Activated CD4-positive, alpha-beta T cell treated with anti-CD3 and anti-CD28 coated beads, Interleukin-2, amount 50 U/mL, for 24 hours (primary cell): ENCODE data around the gene KRT16.
A peak's percentile ranks its signal among the peaks of the same experiment; 100 is the strongest.
"Not testable (repeated sequence)": the region's sequence is repeated elsewhere in the genome, so short reads cannot be mapped to it uniquely, and the experiment has no call there.

ENCODE experiments used
- DNase-seq, 2 donors: peaks; one replicate each; pipeline ENCODE4 v3.0.0-alpha.2; 2020; ENCODE audit warnings: low read depth in 1 of 2, low spot score in 1 of 2

The KRT16 gene

GRCh38 chr17:41585301-41586056, 27.1 kb downstream of the KRT16 start:
- DNase-seq, result no peak

- DNase-seq, result not testable (repeated sequence)
Measured at GRCh38 chr17:41584331-41584927, 28.1 kb downstream of the KRT16 start.

GRCh38 chr17:41583137-41584127, 29.1 kb downstream of the KRT16 start:
- no peak for DNase-seq

- not testable (repeated sequence) for DNase-seq
Measured at GRCh38 chr17:41582061-41582968, 30.3 kb downstream of the KRT16 start.

- no peak for DNase-seq
Measured at GRCh38 chr17:41581366-41582060, 31.1 kb downstream of the KRT16 start.

GRCh38 chr17:41580687-41581365, 31.7 kb downstream of the KRT16 start:
- no peak for DNase-seq

- no peak for DNase-seq
Measured at GRCh38 chr17:41580244-41580575, 32.4 kb downstream of the KRT16 start.

GRCh38 chr17:41579484-41580243, 32.9 kb downstream of the KRT16 start:
- DNase-seq, result peak; percentile 39 to 42

- DNase-seq, result no peak
Measured at GRCh38 chr17:41578971-41579370, 33.6 kb downstream of the KRT16 start.

- DNase-seq, result no peak
Measured at GRCh38 chr17:41578538-41578937, 34.0 kb downstream of the KRT16 start.

GRCh38 chr17:41576740-41577139, 35.8 kb downstream of the KRT16 start:
- DNase-seq, result not testable (repeated sequence)

- no peak for DNase-seq
Measured at GRCh38 chr17:41575336-41575735, 37.2 kb downstream of the KRT16 start.

GRCh38 chr17:41571561-41572434, 40.8 kb downstream of the KRT16 start, which contains the start of gene KRT9:
TSS of gene KRT9 (minus strand) at chr17:41572059. CDS start at chr17:41571992, 67 bp downstream.
- DNase-seq, result no peak

GRCh38 chr17:41567317-41567716, 45.2 kb downstream of the KRT16 start:
- no peak for DNase-seq

- no peak for DNase-seq
Measured at GRCh38 chr17:41565338-41565737, 47.2 kb downstream of the KRT16 start.

GRCh38 chr17:41563607-41564170, 48.9 kb downstream of the KRT16 start:
- DNase-seq, result no peak

GRCh38 chr17:41561554-41561953, 51.0 kb downstream of the KRT16 start:
- DNase-seq, result no peak
